Colonic mucosa (tissue), 4 donors: ENCODE results near the gene HIPK3. TPM values are rescaled to one million over a fixed set of nuclear protein-coding genes. Genes with fewer than 3 reads are reported as not detected.

ENCODE experiments used
- DNase-seq: peaks from one replicate; pipeline ENCODE4 v3.0.0-alpha.2; 2020
- H3K27ac ChIP-seq: fragments of 200-600 bp; one replicate; pipeline ENCODE4 v1.8.0; 2021
- H3K27me3 ChIP-seq: fragments of 200-600 bp; one replicate; pipeline ENCODE4 v1.8.0; 2021
- H3K36me3 ChIP-seq: fragments of 200-600 bp; one replicate; pipeline ENCODE4 v1.8.0; 2021
- H3K4me1 ChIP-seq: fragments of 200-600 bp; one replicate; pipeline ENCODE4 v1.8.0; 2021; ENCODE audit warnings: mild to moderate bottlenecking
- H3K4me3 ChIP-seq: fragments of 200-600 bp; one replicate; pipeline ENCODE4 v1.8.0; 2021
- H3K9ac ChIP-seq, 2 donors: one replicate each; pipeline ENCODE4 v1.7.0; 2013; ENCODE audit warnings: control low read depth in 2 of 2, low read depth in 2 of 2, low read length in 2 of 2
- H3K9me3 ChIP-seq: fragments of 200-600 bp; one replicate; pipeline ENCODE4 v1.8.0; 2021
- intact Hi-C: fragments of 100-400 bp; cut with DNase I; formaldehyde crosslinking; loops from one replicate; pipeline ENCODE4 v1.14.1; 2022
- total RNA-seq, 2 donors: library from RNA; stranded (reverse); fragmentation: NEBNext Ultra II Directional in 1 of 2; extraction: Animal tissue kit (Norgen Biotek cat#: 25700) in 1 of 2; gene quantifications; one replicate each; pipeline ENCODE4 v1.2.1, GENCODE V29; 2021
- TF ChIP-seq, protein P1 (sequence below): fragments of 200-600 bp; IDR thresholded peaks from one replicate; pipeline ENCODE4 v1.8.0; 2022; ENCODE audit warnings: antibody characterized with exemption, mild to moderate bottlenecking
- donor health status: healthy.
- donor health status: DM: no; HTN: no; CAD: no.
- donor health status: DM: no; HTN: no; CAD: no.

Gene HIPK3
- total RNA-seq, 2 donors from 2014 or later, result 48.1 to 96.3 TPM

DNA sequence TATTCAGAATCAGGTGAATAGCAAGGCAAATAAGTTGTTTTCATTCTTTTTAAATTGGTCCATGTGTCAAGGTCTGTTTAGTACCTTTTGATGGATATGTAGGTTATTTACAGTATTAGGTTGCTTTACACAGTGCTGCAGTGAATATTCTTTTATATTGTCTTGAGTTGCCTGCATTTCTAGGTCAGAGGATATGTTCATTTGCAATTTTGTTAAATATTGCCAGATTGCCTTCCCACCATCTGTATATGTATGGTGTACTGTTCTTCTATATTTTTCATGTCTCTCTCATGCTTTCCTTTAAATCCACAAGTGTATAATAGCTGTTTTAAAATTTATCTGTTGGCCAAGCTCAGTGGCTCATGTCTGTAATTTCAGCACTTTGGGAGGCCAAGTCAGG, 24.6 kb downstream of the HIPK3 start:
- TF ChIP-seq, protein P1, sequence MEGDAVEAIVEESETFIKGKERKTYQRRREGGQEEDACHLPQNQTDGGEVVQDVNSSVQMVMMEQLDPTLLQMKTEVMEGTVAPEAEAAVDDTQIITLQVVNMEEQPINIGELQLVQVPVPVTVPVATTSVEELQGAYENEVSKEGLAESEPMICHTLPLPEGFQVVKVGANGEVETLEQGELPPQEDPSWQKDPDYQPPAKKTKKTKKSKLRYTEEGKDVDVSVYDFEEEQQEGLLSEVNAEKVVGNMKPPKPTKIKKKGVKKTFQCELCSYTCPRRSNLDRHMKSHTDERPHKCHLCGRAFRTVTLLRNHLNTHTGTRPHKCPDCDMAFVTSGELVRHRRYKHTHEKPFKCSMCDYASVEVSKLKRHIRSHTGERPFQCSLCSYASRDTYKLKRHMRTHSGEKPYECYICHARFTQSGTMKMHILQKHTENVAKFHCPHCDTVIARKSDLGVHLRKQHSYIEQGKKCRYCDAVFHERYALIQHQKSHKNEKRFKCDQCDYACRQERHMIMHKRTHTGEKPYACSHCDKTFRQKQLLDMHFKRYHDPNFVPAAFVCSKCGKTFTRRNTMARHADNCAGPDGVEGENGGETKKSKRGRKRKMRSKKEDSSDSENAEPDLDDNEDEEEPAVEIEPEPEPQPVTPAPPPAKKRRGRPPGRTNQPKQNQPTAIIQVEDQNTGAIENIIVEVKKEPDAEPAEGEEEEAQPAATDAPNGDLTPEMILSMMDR, result no peak
- no peak overlapping the region for H3K4me3 ChIP-seq
- peaks cover 6% of the 10 kb centered on the region for H3K4me1 ChIP-seq
- H3K27me3 ChIP-seq, result no peaks in the 10 kb centered on the region
- intact Hi-C loops, result no loop called here
- H3K27ac ChIP-seq, result no peak overlapping the region
- no peaks in the 10 kb centered on the region for H3K36me3 ChIP-seq
- no peaks in the 10 kb centered on the region for H3K9me3 ChIP-seq
- no peak for DNase-seq
- no peak overlapping the region for H3K9ac ChIP-seq

- Histone ChIP-seq H3K36me3 (no peaks in the 10 kb centered on the region), H3K4me1 (no peaks in the 10 kb centered on the region), H3K27me3 (no peaks in the 10 kb centered on the region), H3K9me3 (no peaks in the 10 kb centered on the region), H3K4me3 (no peak overlapping the region), H3K27ac (no peak overlapping the region), H3K9ac (no peak overlapping the region)
- TF ChIP-seq, protein P1, result no peak
- DNase-seq, result no peak
- intact Hi-C loops, result no loop called here
These were observed 27.6 kb downstream of the HIPK3 start for GRCh38 chr11:33284818-33285217.

GRCh38 chr11:33290319-33290718, 33.1 kb downstream of the HIPK3 start:
- no peak overlapping the region for H3K4me3 ChIP-seq
- no peaks in the 10 kb centered on the region for H3K9me3 ChIP-seq
- no peaks in the 10 kb centered on the region for H3K36me3 ChIP-seq
- no peak overlapping the region for H3K9ac ChIP-seq
- TF ChIP-seq, protein P1, result no peak
- H3K4me1 ChIP-seq, result no peaks in the 10 kb centered on the region
- H3K27ac ChIP-seq, result no peak overlapping the region
- no peaks in the 10 kb centered on the region for H3K27me3 ChIP-seq
- intact Hi-C loops, result no loop called here
- no peak for DNase-seq

DNA sequence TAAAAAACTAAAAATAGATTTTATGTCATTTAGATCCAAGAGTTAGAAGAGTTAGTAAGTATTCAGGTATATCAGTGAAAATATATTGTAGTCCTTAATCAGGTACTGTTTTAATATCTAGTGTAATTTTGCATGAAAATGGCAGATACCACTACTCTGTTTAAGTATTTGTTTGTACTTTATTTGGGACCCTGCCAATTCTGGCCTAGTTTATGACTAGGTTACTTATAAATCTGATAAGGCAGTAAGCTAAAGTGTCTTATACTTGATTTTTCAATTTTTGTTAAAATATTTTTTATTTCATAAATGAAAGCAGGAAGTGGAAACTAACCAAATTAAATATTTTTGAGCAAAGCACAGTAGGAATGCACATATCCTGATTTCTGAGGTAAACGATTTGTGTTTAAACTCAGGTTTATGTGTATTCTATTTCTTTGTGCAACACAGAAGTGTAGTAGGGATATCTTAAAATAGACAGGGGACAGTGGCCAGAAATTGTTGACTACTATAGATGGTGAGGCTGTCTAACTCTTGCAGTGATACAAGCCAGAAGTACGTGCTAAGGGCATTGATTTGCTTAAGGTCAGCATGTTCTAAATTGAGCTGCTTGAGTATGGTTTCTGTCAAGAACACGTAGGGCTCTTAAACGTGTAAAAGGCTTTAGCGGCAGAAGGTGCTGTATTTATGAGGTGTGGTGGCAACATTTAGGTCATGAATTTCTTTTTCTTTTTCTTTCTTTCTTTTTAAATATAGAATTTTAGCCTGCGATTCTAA, 34.0 kb downstream of the HIPK3 start:
- Histone ChIP-seq H3K36me3 (no peaks in the 10 kb centered on the region), H3K27ac (no peak overlapping the region), H3K4me1 (no peaks in the 10 kb centered on the region), H3K9me3 (no peaks in the 10 kb centered on the region), H3K9ac (no peak overlapping the region), H3K27me3 (no peaks in the 10 kb centered on the region), H3K4me3 (no peak overlapping the region)
- intact Hi-C loops, result no loop called here
- no peak for DNase-seq
- TF ChIP-seq, protein P1, result no peak

- no peaks in the 10 kb centered on the region for H3K4me1 ChIP-seq
- no peak overlapping the region for H3K4me3 ChIP-seq
- H3K36me3 ChIP-seq, result no peaks in the 10 kb centered on the region
- intact Hi-C loops, result no loop called here
- H3K9me3 ChIP-seq, result no peaks in the 10 kb centered on the region
- H3K9ac ChIP-seq, result no peak overlapping the region
- H3K27me3 ChIP-seq, result no peaks in the 10 kb centered on the region
- no peak overlapping the region for H3K27ac ChIP-seq
- DNase-seq, result no peak
- TF ChIP-seq, protein P1, result no peak
These were observed 35.1 kb downstream of the HIPK3 start for GRCh38 chr11:33292311-33292710.
